CD14-positive monocyte (primary cell): ENCODE results near the gene EARS2. TPM values are rescaled to one million over a fixed set of nuclear protein-coding genes. Genes with fewer than 3 reads are reported as not detected.

Source experiments
- DNase-seq, 3 donors: peaks; one replicate each; pipeline ENCODE4 v3.0.0-alpha.2; 2011 to 2022
- H2AFZ ChIP-seq: 2 replicates; pipeline ENCODE4 v1.6.0; 2012; ENCODE audit warnings: mild to moderate bottlenecking, low read depth, low read length, inconsistent platforms; ENCODE audit not compliant: insufficient read depth, poor library complexity, severe bottlenecking
- H3K27ac ChIP-seq, 2 donors: 1 replicate in 1 of 2; 2 replicates in 1 of 2; pipeline ENCODE4 v1.5.1; 2012 to 2013; ENCODE audit warnings: low read length in 2 of 2, control low read depth in 1 of 2, inconsistent platforms in 1 of 2, low read depth in 1 of 2, mild to moderate bottlenecking in 1 of 2
- H3K27me3 ChIP-seq, 2 donors: one replicate each; pipeline versions ENCODE4 v1.6.0 to v1.6.1; 2011 to 2013; ENCODE audit warnings: low read length in 2 of 2; ENCODE audit not compliant: control insufficient read depth in 2 of 2, insufficient read depth in 2 of 2
- H3K36me3 ChIP-seq, 2 donors: replicated peaks in 1 of 2; 1 replicate in 1 of 2; 2 replicates in 1 of 2; pipeline versions ENCODE4 v1.5.1 to v1.6.1; 2012 to 2013; ENCODE audit warnings: low read length in 2 of 2, control low read depth in 1 of 2, inconsistent platforms in 1 of 2, mild to moderate bottlenecking in 1 of 2; ENCODE audit not compliant: insufficient read depth in 2 of 2, control insufficient read depth in 1 of 2
- H3K4me1 ChIP-seq, 2 donors: 1 replicate in 1 of 2; 2 replicates in 1 of 2; pipeline versions ENCODE4 v1.5.1 to v1.6.1; 2012 to 2013; ENCODE audit warnings: low read length in 2 of 2, control low read depth in 1 of 2, inconsistent platforms in 1 of 2, mild to moderate bottlenecking in 1 of 2, moderate library complexity in 1 of 2; ENCODE audit not compliant: insufficient read depth in 2 of 2, control insufficient read depth in 1 of 2
- H3K4me2 ChIP-seq: replicated peaks from 2 replicates; pipeline ENCODE3; 2012; ENCODE audit warnings: low read length, moderate library complexity, mild to moderate bottlenecking; ENCODE audit not compliant: poor library complexity, severe bottlenecking; ENCODE audit errors: extremely low read depth
- H3K4me3 ChIP-seq, 3 experiments: fragments of 200-600 bp in 1 of 3; sonication (generic) in 1 of 3; replicated peaks in 1 of 3; 1 replicate in 2 of 3; 2 replicates in 1 of 3; pipeline ENCODE4 v1.5.1; 2011 to 2013; ENCODE audit warnings: low read length in 3 of 3, mild to moderate bottlenecking in 3 of 3, control low read depth in 2 of 3, low read depth in 2 of 3, inconsistent platforms in 1 of 3, moderate library complexity in 1 of 3
- H3K79me2 ChIP-seq: 2 replicates; pipeline ENCODE4 v1.6.0; 2012; ENCODE audit warnings: mild to moderate bottlenecking, control low read depth, inconsistent platforms, low read length, moderate library complexity; ENCODE audit not compliant: insufficient read depth
- H3K9ac ChIP-seq: 2 replicates; pipeline ENCODE4 v1.6.0; 2017; ENCODE audit warnings: low read length, mild to moderate bottlenecking; ENCODE audit not compliant: insufficient read depth, poor library complexity, severe bottlenecking
- H3K9me3 ChIP-seq, 2 donors: replicated peaks in 1 of 2; 1 replicate in 1 of 2; 2 replicates in 1 of 2; pipeline versions ENCODE4 v1.5.1 to v1.6.1; 2012 to 2013; ENCODE audit warnings: low read length in 2 of 2, control low read depth in 1 of 2; ENCODE audit not compliant: control insufficient read depth in 1 of 2, insufficient read depth in 1 of 2
- H4K20me1 ChIP-seq: 2 replicates; pipeline ENCODE4 v1.6.0; 2012; ENCODE audit warnings: mild to moderate bottlenecking, low read length, control low read depth, moderate library complexity; ENCODE audit not compliant: insufficient read depth
- H3K27ac Mint-ChIP-seq, 7 donors: one replicate each; pipeline ENCODE4 v1.8.0; 2020; ENCODE audit warnings: mild to moderate bottlenecking in 7 of 7, mixed read lengths in 7 of 7, moderate library complexity in 6 of 7, inconsistent platforms in 2 of 7
- H3K27me3 Mint-ChIP-seq, 3 donors: one replicate each; pipeline ENCODE4 v1.8.0; 2021 to 2022; ENCODE audit warnings: low read depth in 3 of 3, mild to moderate bottlenecking in 3 of 3, mixed read lengths in 3 of 3, moderate library complexity in 3 of 3, inconsistent platforms in 1 of 3
- H3K36me3 Mint-ChIP-seq, 2 donors: one replicate each; pipeline ENCODE4 v1.8.0; 2020; ENCODE audit warnings: mixed read lengths in 2 of 2, inconsistent platforms in 1 of 2, mild to moderate bottlenecking in 1 of 2
- H3K4me1 Mint-ChIP-seq: one replicate; pipeline ENCODE4 v1.8.0; 2020; ENCODE audit warnings: mild to moderate bottlenecking, mixed read lengths
- H3K4me3 Mint-ChIP-seq, 2 donors: one replicate each; pipeline ENCODE4 v1.8.0; 2020; ENCODE audit warnings: mild to moderate bottlenecking in 2 of 2, mixed read lengths in 2 of 2, moderate library complexity in 1 of 2
- H3K9me3 Mint-ChIP-seq, 7 donors: one replicate each; pipeline ENCODE4 v1.8.0; 2020 to 2022; ENCODE audit warnings: mixed read lengths in 7 of 7, mild to moderate bottlenecking in 6 of 7, moderate library complexity in 6 of 7, inconsistent platforms in 2 of 7
- CTCF ChIP-seq: fragments of 200-600 bp; IDR thresholded peaks from one replicate; pipeline ENCODE4 v1.8.0; 2022; ENCODE audit warnings: antibody characterized with exemption, mild to moderate bottlenecking
- WGBS: methylation state at CpG from one replicate; pipeline ENCODE4 v1.1.5; 2013; ENCODE audit warnings: missing lambda C conversion rate; ENCODE audit not compliant: insufficient coverage; 5-methylcytosine and 5-hydroxymethylcytosine counted together
- intact Hi-C, 2 donors: fragments of 100-400 bp; cut with micrococcal nuclease; formaldehyde crosslinking; loops; one replicate each; pipeline versions ENCODE4 v1.15.0 to v1.15.1; 2023
- polyA plus RNA-seq, 3 donors: library from polyadenylated mRNA; depleted of rRNA in 1 of 3; unstranded in 2 of 3; stranded (reverse) in 1 of 3; fragments of 300-500 nt in 2 of 3; fragments of >200 nt in 1 of 3; fragmentation: Illumina TruSeq in 2 of 3; gene quantifications; 1 replicate in 2 of 3; 2 replicates in 1 of 3; pipeline ENCODE4 v1.2.3, GENCODE V29; 2012 to 2021

Gene EARS2
- polyA plus RNA-seq, 3 donors = 2.9 to 4.7 (median 4.2) TPM

DNA sequence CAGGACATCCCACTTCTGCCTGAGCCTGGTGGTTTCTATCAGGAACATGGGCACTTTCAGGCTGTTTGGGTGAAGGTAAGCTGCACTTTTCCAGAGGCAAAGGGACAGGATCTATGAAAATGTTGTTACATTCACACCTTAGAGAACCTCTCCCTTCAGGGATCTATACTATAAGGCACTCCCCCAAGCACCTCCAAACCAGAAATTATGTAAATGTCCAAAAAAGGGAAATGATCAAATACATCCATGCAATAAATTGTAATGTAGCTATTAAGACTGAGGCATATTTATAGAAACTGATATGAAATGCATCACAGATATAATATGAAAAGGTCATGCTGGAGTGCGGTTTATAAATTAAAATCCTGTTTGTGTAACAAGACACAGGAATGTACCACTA lies 80.9 kb downstream of the EARS2 start:
- Histone ChIP-seq H3K9ac (no peak overlapping the region), H3K4me3 (no peak overlapping the region), H2AFZ (no peak overlapping the region), H3K9me3 (no peaks in the 10 kb centered on the region), H3K27ac (no peak overlapping the region), H3K27me3 (no peaks in the 10 kb centered on the region), H3K4me1 (no peaks in the 10 kb centered on the region), H4K20me1 (no peaks in the 10 kb centered on the region), H3K79me2 (no peaks in the 10 kb centered on the region), H3K36me3 (peaks cover 90 to 99% of the 10 kb centered on the region in 2 donors), H3K4me2 (no peak overlapping the region)
- peaks cover 75 to 92% of the 10 kb centered on the region in 2 donors for H3K36me3 Mint-ChIP-seq
- intact Hi-C loops = no loop called here
- no peaks in the 10 kb centered on the region for H3K4me1 Mint-ChIP-seq
- no peak for DNase-seq
- peaks cover 0 to 2% (median 0%) of the 10 kb centered on the region in 3 donors for H3K27me3 Mint-ChIP-seq
- H3K9me3 Mint-ChIP-seq = no peaks in the 10 kb centered on the region
- H3K4me3 Mint-ChIP-seq = no peak overlapping the region
- H3K27ac Mint-ChIP-seq = peak overlapping the region in 1 of 7 donors; percentile 73
- WGBS = no CpG with 5 or more reads among the region's 1 CpG
- no peak for TF ChIP-seq CTCF

Other genes with a start within 250 kb of the EARS2 start
- gene COG7, start 104.2 kb downstream of the EARS2 start, polyA plus RNA-seq = 10 to 100 TPM in 1 of 3 donors, 1 to 10 TPM in 2; 6.6 to 28.8 (median 8.0) TPM
- 10 to 100 TPM; 37.5 to 55.4 (median 49.5) TPM for gene GGA2, start 46.9 kb downstream of the EARS2 start, polyA plus RNA-seq
- 1 to 10 TPM; 8.0 to 8.9 (median 8.0) TPM for gene UBFD1, start 377 bp upstream of the EARS2 start, polyA plus RNA-seq
- gene NDUFAB1, start 39.0 kb upstream of the EARS2 start, polyA plus RNA-seq = 100 to 1,000 TPM in 2 of 3 donors, 10 to 100 TPM in 1; 50.2 to 257 (median 240) TPM
- gene PALB2, start 84.0 kb upstream of the EARS2 start, polyA plus RNA-seq = 1 to 10 TPM; 2.3 to 3.3 (median 2.5) TPM
- gene DCTN5, start 84.1 kb upstream of the EARS2 start, polyA plus RNA-seq = 10 to 100 TPM; 29.3 to 54.3 (median 42.0) TPM
- 1 to 10 TPM in 1 of 3 donors, not detected in 2; 3.5 TPM for gene PLK1, start 121.5 kb upstream of the EARS2 start, polyA plus RNA-seq
- gene ERN2, start 155.9 kb upstream of the EARS2 start, polyA plus RNA-seq = not detected
- gene CHP2, start 197.7 kb upstream of the EARS2 start, polyA plus RNA-seq = not detected